ENCODE data around the gene PTPRF.

The PTPRF gene

GRCh38 chr1:43545339-43545694 lies 14.6 kb downstream of the PTPRF start:
- Histone ChIP-seq H3K79me2 (ENCODE audit: control insufficient read depth, insufficient read depth, low read length, poor library complexity) (peaks cover 33% of the 10 kb centered on the region), H3K79me1 (ENCODE audit: low read length) (peaks cover 44% of the 10 kb centered on the region), H3K9me3 (ENCODE audit: insufficient read depth, low read depth, low read length) (no peaks in the 10 kb centered on the region), H3K27me3 (ENCODE audit: insufficient read depth, low read length) (no peaks in the 10 kb centered on the region), H3K23ac (ENCODE audit: low read length) (no peak overlapping the region), H3K4me1 (ENCODE audit: control insufficient read depth in 1 of 2, insufficient read depth in 2 of 2, low read length in 2 of 2) (peaks cover 66 to 73% of the 10 kb centered on the region in 2 experiments), H2BK120ac (ENCODE audit: insufficient read depth, low read length, poor library complexity) (no peak overlapping the region), H2AFZ (ENCODE audit: insufficient read depth, low read length, poor library complexity) (no peak overlapping the region), H4K91ac (ENCODE audit: low read depth, low read length) (peak overlapping the region; percentile 0), H4K12ac (ENCODE audit: low read depth, low read length) (no peak overlapping the region), H3K18ac (ENCODE audit: low read length) (peak overlapping the region; percentile 6), H2BK12ac (ENCODE audit: low read length) (no peak overlapping the region), H3K4me3 (ENCODE audit: low read depth, low read length) (no peak overlapping the region), H3K36me3 (ENCODE audit: control insufficient read depth in 1 of 2, insufficient read depth in 2 of 2, low read length in 2 of 2) (peaks cover 49 to 55% of the 10 kb centered on the region in 2 experiments), H3K4ac (ENCODE audit: low read depth, low read length) (peak overlapping the region; percentile 4), H3K27ac (ENCODE audit: low read depth, low read length) (no peak overlapping the region), H3K9ac (ENCODE audit: low read length) (no peak overlapping the region), H2BK5ac (ENCODE audit: low read depth, low read length, poor library complexity) (no peak overlapping the region), H3K4me2 (ENCODE audit: low read length) (peak overlapping the region; percentile 17), H2AK5ac (ENCODE audit: low read length) (no peak overlapping the region), H4K8ac (ENCODE audit: low read depth, low read length) (no peak overlapping the region), H3K14ac (ENCODE audit: low read length) (no peak overlapping the region)
- no peak for DNase-seq
- no CpG with 5 or more reads among the region's 12 CpGs for WGBS (ENCODE audit: extremely low coverage, insufficient coverage, insufficient read length)

- peak overlapping the region; percentile 56 for H2BK12ac ChIP-seq (ENCODE audit: low read length)
- no peak overlapping the region for H2AK5ac ChIP-seq (ENCODE audit: low read length)
- peaks cover 49% of the 10 kb centered on the region for H3K79me1 ChIP-seq (ENCODE audit: low read length)
- H3K9me3 ChIP-seq (ENCODE audit: insufficient read depth, low read depth, low read length): no peaks in the 10 kb centered on the region
- no peaks in the 10 kb centered on the region for H3K27me3 ChIP-seq (ENCODE audit: insufficient read depth, low read length)
- peak overlapping the region; percentile 42 for H3K4ac ChIP-seq (ENCODE audit: low read depth, low read length)
- H3K79me2 ChIP-seq (ENCODE audit: control insufficient read depth, insufficient read depth, low read length, poor library complexity): peaks cover 35% of the 10 kb centered on the region
- no peak overlapping the region for H4K8ac ChIP-seq (ENCODE audit: low read depth, low read length)
- H3K4me1 ChIP-seq (ENCODE audit: control insufficient read depth in 1 of 2, insufficient read depth in 2 of 2, low read length in 2 of 2): peaks cover 71 to 79% of the 10 kb centered on the region in 2 experiments
- H3K36me3 ChIP-seq (ENCODE audit: control insufficient read depth in 1 of 2, insufficient read depth in 2 of 2, low read length in 2 of 2): peaks cover 45 to 50% of the 10 kb centered on the region in 2 experiments
- no peak overlapping the region for H2AFZ ChIP-seq (ENCODE audit: insufficient read depth, low read length, poor library complexity)
- peak overlapping the region; percentile 36 for H3K18ac ChIP-seq (ENCODE audit: low read length)
- no peak overlapping the region for H2BK120ac ChIP-seq (ENCODE audit: insufficient read depth, low read length, poor library complexity)
- DNase-seq: peak; percentile 84
- H4K12ac ChIP-seq (ENCODE audit: low read depth, low read length): no peak overlapping the region
- H3K4me2 ChIP-seq (ENCODE audit: low read length): peak overlapping the region; percentile 28
- H3K9ac ChIP-seq (ENCODE audit: low read length): no peak overlapping the region
- WGBS (ENCODE audit: extremely low coverage, insufficient coverage, insufficient read length): no CpG with 5 or more reads among the region's 12 CpGs
- no peak overlapping the region for H3K23ac ChIP-seq (ENCODE audit: low read length)
- H2BK5ac ChIP-seq (ENCODE audit: low read depth, low read length, poor library complexity): peak overlapping the region; percentile 36
- H3K27ac ChIP-seq (ENCODE audit: low read depth, low read length): peak overlapping the region; percentile 93
- peak overlapping the region; percentile 67 for H4K91ac ChIP-seq (ENCODE audit: low read depth, low read length)
- no peak overlapping the region for H3K4me3 ChIP-seq (ENCODE audit: low read depth, low read length)
- no peak overlapping the region for H3K14ac ChIP-seq (ENCODE audit: low read length)
These were observed 15.2 kb downstream of the PTPRF start for GRCh38 chr1:43545695-43546387.

- no peak overlapping the region for H3K9ac ChIP-seq (ENCODE audit: low read length)
- H3K4ac ChIP-seq (ENCODE audit: low read depth, low read length): peak overlapping the region; percentile 42
- H3K79me2 ChIP-seq (ENCODE audit: control insufficient read depth, insufficient read depth, low read length, poor library complexity): peaks cover 40% of the 10 kb centered on the region
- H4K91ac ChIP-seq (ENCODE audit: low read depth, low read length): peak overlapping the region; percentile 96
- no peak overlapping the region for H3K4me2 ChIP-seq (ENCODE audit: low read length)
- H3K4me1 ChIP-seq (ENCODE audit: control insufficient read depth in 1 of 2, insufficient read depth in 2 of 2, low read length in 2 of 2): peaks cover 78 to 86% of the 10 kb centered on the region in 2 experiments
- no peaks in the 10 kb centered on the region for H3K9me3 ChIP-seq (ENCODE audit: insufficient read depth, low read depth, low read length)
- peak overlapping the region; percentile 66 for H2BK12ac ChIP-seq (ENCODE audit: low read length)
- H3K4me3 ChIP-seq (ENCODE audit: low read depth, low read length): no peak overlapping the region
- WGBS (ENCODE audit: extremely low coverage, insufficient coverage, insufficient read length): no CpG with 5 or more reads among the region's 15 CpGs
- peak overlapping the region; percentile 56 for H2AK5ac ChIP-seq (ENCODE audit: low read length)
- H4K12ac ChIP-seq (ENCODE audit: low read depth, low read length): no peak overlapping the region
- H4K8ac ChIP-seq (ENCODE audit: low read depth, low read length): peak overlapping the region; percentile 8
- peak overlapping the region; percentile 93 for H3K27ac ChIP-seq (ENCODE audit: low read depth, low read length)
- no peak overlapping the region for H3K23ac ChIP-seq (ENCODE audit: low read length)
- no peak overlapping the region for H2AFZ ChIP-seq (ENCODE audit: insufficient read depth, low read length, poor library complexity)
- H3K18ac ChIP-seq (ENCODE audit: low read length): peak overlapping the region; percentile 36
- H2BK120ac ChIP-seq (ENCODE audit: insufficient read depth, low read length, poor library complexity): peak overlapping the region; percentile 24
- H3K27me3 ChIP-seq (ENCODE audit: insufficient read depth, low read length): no peaks in the 10 kb centered on the region
- peaks cover 43 to 45% of the 10 kb centered on the region in 2 experiments for H3K36me3 ChIP-seq (ENCODE audit: control insufficient read depth in 1 of 2, insufficient read depth in 2 of 2, low read length in 2 of 2)
- DNase-seq: peak; percentile 43 to 77
- peak overlapping the region; percentile 36 for H2BK5ac ChIP-seq (ENCODE audit: low read depth, low read length, poor library complexity)
- peaks cover 55% of the 10 kb centered on the region for H3K79me1 ChIP-seq (ENCODE audit: low read length)
- H3K14ac ChIP-seq (ENCODE audit: low read length): peak overlapping the region; percentile 37
These were observed 15.9 kb downstream of the PTPRF start for GRCh38 chr1:43546388-43547100.

- peaks cover 37% of the 10 kb centered on the region for H3K79me2 ChIP-seq (ENCODE audit: control insufficient read depth, insufficient read depth, low read length, poor library complexity)
- H4K91ac ChIP-seq (ENCODE audit: low read depth, low read length): peak overlapping the region; percentile 96
- H4K12ac ChIP-seq (ENCODE audit: low read depth, low read length): no peak overlapping the region
- peak overlapping the region; percentile 93 for H3K27ac ChIP-seq (ENCODE audit: low read depth, low read length)
- peak overlapping the region; percentile 25 for H4K8ac ChIP-seq (ENCODE audit: low read depth, low read length)
- peak overlapping the region; percentile 89 for H2AK5ac ChIP-seq (ENCODE audit: low read length)
- no peak overlapping the region for H2AFZ ChIP-seq (ENCODE audit: insufficient read depth, low read length, poor library complexity)
- H2BK12ac ChIP-seq (ENCODE audit: low read length): peak overlapping the region; percentile 95
- H2BK5ac ChIP-seq (ENCODE audit: low read depth, low read length, poor library complexity): peak overlapping the region; percentile 93
- no peak overlapping the region for H3K4me3 ChIP-seq (ENCODE audit: low read depth, low read length)
- H3K27me3 ChIP-seq (ENCODE audit: insufficient read depth, low read length): no peaks in the 10 kb centered on the region
- no CpG with 5 or more reads among the region's 11 CpGs for WGBS (ENCODE audit: extremely low coverage, insufficient coverage, insufficient read length)
- no peaks in the 10 kb centered on the region for H3K9me3 ChIP-seq (ENCODE audit: insufficient read depth, low read depth, low read length)
- peak overlapping the region; percentile 96 for H2BK120ac ChIP-seq (ENCODE audit: insufficient read depth, low read length, poor library complexity)
- peak overlapping the region; percentile 87 for H3K14ac ChIP-seq (ENCODE audit: low read length)
- no peak overlapping the region for H3K23ac ChIP-seq (ENCODE audit: low read length)
- H3K4me1 ChIP-seq (ENCODE audit: control insufficient read depth in 1 of 2, insufficient read depth in 2 of 2, low read length in 2 of 2): peaks cover 86 to 93% of the 10 kb centered on the region in 2 experiments
- no peak overlapping the region for H3K9ac ChIP-seq (ENCODE audit: low read length)
- H3K4ac ChIP-seq (ENCODE audit: low read depth, low read length): peak overlapping the region; percentile 21
- peak in 1 of 2 donors; percentile 40 for DNase-seq
- peaks cover 60% of the 10 kb centered on the region for H3K79me1 ChIP-seq (ENCODE audit: low read length)
- H3K36me3 ChIP-seq (ENCODE audit: control insufficient read depth in 1 of 2, insufficient read depth in 2 of 2, low read length in 2 of 2): peaks cover 37 to 41% of the 10 kb centered on the region in 2 experiments
- no peak overlapping the region for H3K4me2 ChIP-seq (ENCODE audit: low read length)
- peak overlapping the region; percentile 93 for H3K18ac ChIP-seq (ENCODE audit: low read length)
These were observed 16.9 kb downstream of the PTPRF start for GRCh38 chr1:43547538-43548072.

Data from trophoblast cell (in vitro differentiated cells and primary cell).